H1 (cell line): ENCODE results near the gene GPX7. TPM values are rescaled to one million over a fixed set of nuclear protein-coding genes. Genes with fewer than 3 reads are reported as not detected.

Experiments used
- CTCF ChIA-PET: fragments of 300-600 bp; sonication (Branson Sonifier 250); formaldehyde crosslinking; loops from one replicate; lab custom pipeline; 2021; ENCODE audit not compliant: partially characterized antibody; lab: Charles Lee
- POLR2A ChIA-PET: fragments of 300-600 bp; sonication (Branson Sonifier 250); formaldehyde crosslinking; loops from one replicate; lab custom pipeline; 2021; ENCODE audit warnings: inconsistent platforms; ENCODE audit not compliant: partially characterized antibody; lab: Charles Lee
- DNase-seq, 2 experiments: peaks; one replicate each; pipeline versions ENCODE4 v3.0.0 to v3.0.0-alpha.2; 2010 to 2022; ENCODE audit warnings: low spot score in 2 of 2, low read depth in 1 of 2, mixed read lengths in 1 of 2
- FAIRE-seq: peaks from 2 replicates; lab custom pipeline; 2011; peaks lifted over from hg19 to GRCh38; lab: Jason Lieb, UNC
- H2AFZ ChIP-seq: 2 replicates; pipeline ENCODE4 v1.8.1; 2012; ENCODE audit warnings: low read length, inconsistent platforms
- H2AK5ac ChIP-seq: 2 replicates; pipeline ENCODE4 v1.6.1; 2013; ENCODE audit warnings: low read depth, low read length
- H2BK120ac ChIP-seq: replicated peaks from 2 replicates; pipeline ENCODE3; 2013; ENCODE audit warnings: low read depth, low read length, inconsistent platforms
- H2BK12ac ChIP-seq: 2 replicates; pipeline ENCODE4 v1.6.1; 2013; ENCODE audit warnings: low read depth, low read length
- H2BK15ac ChIP-seq: 2 replicates; pipeline ENCODE4 v1.6.1; 2013; ENCODE audit warnings: low read length
- H2BK20ac ChIP-seq: 2 replicates; pipeline ENCODE4 v1.6.1; 2013; ENCODE audit warnings: low read length
- H2BK5ac ChIP-seq: 2 replicates; pipeline ENCODE4 v1.6.1; 2013; ENCODE audit warnings: low read depth, low read length
- H3K14ac ChIP-seq: 2 replicates; pipeline ENCODE4 v1.6.1; 2013; ENCODE audit warnings: inconsistent platforms; ENCODE audit not compliant: insufficient read length
- H3K18ac ChIP-seq: 2 replicates; pipeline ENCODE4 v1.6.1; 2013; ENCODE audit warnings: low read length; ENCODE audit errors: extremely low read depth
- H3K23ac ChIP-seq: 2 replicates; pipeline ENCODE4 v1.6.1; 2013; ENCODE audit warnings: inconsistent platforms; ENCODE audit not compliant: insufficient read length
- H3K23me2 ChIP-seq: 2 replicates; pipeline ENCODE4 v1.6.1; 2013; ENCODE audit warnings: low read depth, low read length
- H3K27ac ChIP-seq: 2 replicates; pipeline ENCODE4 v1.6.1; 2011; ENCODE audit warnings: low read depth, low read length, inconsistent platforms
- H3K27me3 ChIP-seq, 4 experiments: replicated peaks in 1 of 4; 1 replicate in 1 of 4; 2 replicates in 3 of 4; pipeline versions ENCODE4 v1.6.1 to v1.8.1; 2011 to 2013; ENCODE audit warnings: low read length in 3 of 4, mild to moderate bottlenecking in 3 of 4, inconsistent platforms in 2 of 4, mixed read lengths in 2 of 4, moderate library complexity in 1 of 4; ENCODE audit not compliant: control insufficient read depth in 3 of 4, insufficient read depth in 3 of 4; ENCODE audit errors: extremely low read depth in 1 of 4
- H3K36me3 ChIP-seq, 4 experiments: 2 replicates each; pipeline versions ENCODE4 v1.6.1 to v1.8.1; 2011 to 2013; ENCODE audit warnings: mild to moderate bottlenecking in 4 of 4, low read length in 3 of 4, moderate library complexity in 2 of 4, control low read depth in 1 of 4, inconsistent platforms in 1 of 4; ENCODE audit not compliant: insufficient read depth in 4 of 4, control insufficient read depth in 2 of 4
- H3K4ac ChIP-seq: replicated peaks from 2 replicates; pipeline ENCODE3; 2013; ENCODE audit warnings: low read length, low read depth, mixed read lengths, inconsistent platforms; ENCODE audit not compliant: insufficient read length
- H3K4me1 ChIP-seq, 4 experiments: replicated peaks in 1 of 4; 1 replicate in 1 of 4; 2 replicates in 3 of 4; pipeline versions ENCODE4 v1.6.1 to v1.8.1; 2011 to 2013; ENCODE audit warnings: low read length in 3 of 4, inconsistent platforms in 2 of 4, mixed read lengths in 1 of 4; ENCODE audit not compliant: insufficient read depth in 4 of 4, control insufficient read depth in 3 of 4
- H3K4me2 ChIP-seq, 2 experiments: 2 replicates each; pipeline versions ENCODE4 v1.6.1 to v1.8.1; 2011 to 2013; ENCODE audit warnings: low read depth in 2 of 2, low read length in 2 of 2, control low read depth in 1 of 2, inconsistent platforms in 1 of 2, mild to moderate bottlenecking in 1 of 2; ENCODE audit not compliant: insufficient read depth in 1 of 2
- H3K4me3 ChIP-seq, 4 experiments: fragments of 200-600, 300-600 bp in 1 of 4; sonication (generic), shearing (Covaris generic), sonication (Bioruptor Twin) in 1 of 4; 2 replicates each; pipeline versions ENCODE4 v1.5.1 to v1.8.1; 2011 to 2016; ENCODE audit warnings: low read length in 4 of 4, low read depth in 3 of 4, control low read depth in 2 of 4, inconsistent platforms in 2 of 4, mild to moderate bottlenecking in 2 of 4, mixed read lengths in 1 of 4, moderate library complexity in 1 of 4; ENCODE audit not compliant: insufficient read depth in 2 of 4; ENCODE audit errors: extremely low read depth in 1 of 4
- H3K56ac ChIP-seq: replicated peaks from 2 replicates; pipeline ENCODE3; 2013; ENCODE audit warnings: low read depth, mild to moderate bottlenecking, mixed read lengths, low read length, inconsistent platforms; ENCODE audit not compliant: insufficient read length
- H3K79me1 ChIP-seq: 2 replicates; pipeline ENCODE4 v1.6.1; 2013; ENCODE audit warnings: low read depth, low read length, control low read depth
- H3K79me2 ChIP-seq, 2 experiments: 2 replicates each; pipeline versions ENCODE4 v1.6.1 to v1.8.1; 2012 to 2013; ENCODE audit warnings: low read length in 2 of 2, mild to moderate bottlenecking in 2 of 2, inconsistent platforms in 1 of 2; ENCODE audit not compliant: insufficient read depth in 2 of 2, control insufficient read depth in 1 of 2
- H3K9ac ChIP-seq, 4 experiments: replicated peaks in 1 of 4; 1 replicate in 1 of 4; 2 replicates in 3 of 4; pipeline versions ENCODE4 v1.6.1 to v1.8.1; 2011 to 2013; ENCODE audit warnings: low read depth in 3 of 4, low read length in 3 of 4, control low read depth in 2 of 4, mild to moderate bottlenecking in 2 of 4, moderate library complexity in 2 of 4, inconsistent platforms in 1 of 4; ENCODE audit errors: extremely low read depth in 1 of 4
- H3K9me3 ChIP-seq, 2 experiments: 2 replicates each; pipeline versions ENCODE4 v1.6.1 to v1.8.1; 2012 to 2013; ENCODE audit warnings: mild to moderate bottlenecking in 2 of 2, moderate library complexity in 2 of 2, control low read depth in 1 of 2, inconsistent platforms in 1 of 2, low read depth in 1 of 2, low read length in 1 of 2, mixed read lengths in 1 of 2; ENCODE audit not compliant: insufficient read depth in 2 of 2
- H4K20me1 ChIP-seq, 2 experiments: replicated peaks in 1 of 2; 2 replicates each; pipeline versions ENCODE3 to v1.8.1; 2011 to 2013; ENCODE audit warnings: inconsistent platforms in 2 of 2, low read length in 2 of 2, mild to moderate bottlenecking in 1 of 2; ENCODE audit not compliant: insufficient read depth in 2 of 2, control insufficient read depth in 1 of 2
- H4K5ac ChIP-seq: 2 replicates; pipeline ENCODE4 v1.6.1; 2013; ENCODE audit warnings: low read length, low read depth, mixed read lengths, inconsistent platforms; ENCODE audit not compliant: insufficient read length
- H4K8ac ChIP-seq: 2 replicates; pipeline ENCODE4 v1.8.0; 2013; ENCODE audit warnings: mild to moderate bottlenecking, moderate library complexity, low read length, inconsistent platforms; ENCODE audit not compliant: insufficient read depth; ENCODE audit errors: extremely low read depth
- H4K91ac ChIP-seq: replicated peaks from 2 replicates; pipeline ENCODE3; 2013; ENCODE audit warnings: low read length, mixed read lengths, inconsistent platforms; ENCODE audit not compliant: insufficient read length
- EGR1 ChIP-seq: IDR thresholded peaks from 2 replicates; pipeline ENCODE4 v1.6.1; 2011; ENCODE audit warnings: low read depth, low read length, borderline replicate concordance
- WGBS, 2 experiments: shearing (Covaris generic) in 1 of 2; methylation state at CpG; one replicate each; pipeline versions ENCODE4 v1.1.6 to v1.1.7; 2013 to 2015; ENCODE audit warnings: low lambda C conversion rate in 2 of 2, mixed read lengths in 2 of 2, inconsistent platforms in 1 of 2, low coverage in 1 of 2, missing lambda C conversion rate in 1 of 2; ENCODE audit not compliant: insufficient replicate concordance in 2 of 2, insufficient coverage in 1 of 2, insufficient read length in 1 of 2; ENCODE audit errors: extremely low coverage in 1 of 2, missing lambda C conversion rate in 1 of 2; 5-methylcytosine and 5-hydroxymethylcytosine counted together
- polyA plus RNA-seq, 7 experiments: library from polyadenylated mRNA; depleted of rRNA in 3 of 7; stranded (reverse) in 5 of 7; unstranded in 2 of 7; fragments of >200 nt in 5 of 7; fragments of 200-250 nt in 2 of 7; gene quantifications; 1 replicate in 5 of 7; 2 replicates in 1 of 7; 4 replicates in 1 of 7; pipeline versions ENCODE4 v1.2.1 to v1.2.3, GENCODE V29; 2011 to 2013; ENCODE audit warnings: missing spikeins in 2 of 7, mixed read lengths in 2 of 7
- total RNA-seq: library from RNA; stranded (reverse); fragmentation: NEBNext Ultra II Directional; extraction: Animal tissue kit (Norgen Biotek cat#: 25700); gene quantifications from 2 replicates; pipeline ENCODE4 v1.2.1, GENCODE V29; 2021

GPX7 gene
- total and polyA plus RNA-seq, 2 of the 8 experiments (the other 6 are each of a cell fraction or from before 2014, with no cell fraction given), result 13.0 to 37.5 TPM

DNA sequence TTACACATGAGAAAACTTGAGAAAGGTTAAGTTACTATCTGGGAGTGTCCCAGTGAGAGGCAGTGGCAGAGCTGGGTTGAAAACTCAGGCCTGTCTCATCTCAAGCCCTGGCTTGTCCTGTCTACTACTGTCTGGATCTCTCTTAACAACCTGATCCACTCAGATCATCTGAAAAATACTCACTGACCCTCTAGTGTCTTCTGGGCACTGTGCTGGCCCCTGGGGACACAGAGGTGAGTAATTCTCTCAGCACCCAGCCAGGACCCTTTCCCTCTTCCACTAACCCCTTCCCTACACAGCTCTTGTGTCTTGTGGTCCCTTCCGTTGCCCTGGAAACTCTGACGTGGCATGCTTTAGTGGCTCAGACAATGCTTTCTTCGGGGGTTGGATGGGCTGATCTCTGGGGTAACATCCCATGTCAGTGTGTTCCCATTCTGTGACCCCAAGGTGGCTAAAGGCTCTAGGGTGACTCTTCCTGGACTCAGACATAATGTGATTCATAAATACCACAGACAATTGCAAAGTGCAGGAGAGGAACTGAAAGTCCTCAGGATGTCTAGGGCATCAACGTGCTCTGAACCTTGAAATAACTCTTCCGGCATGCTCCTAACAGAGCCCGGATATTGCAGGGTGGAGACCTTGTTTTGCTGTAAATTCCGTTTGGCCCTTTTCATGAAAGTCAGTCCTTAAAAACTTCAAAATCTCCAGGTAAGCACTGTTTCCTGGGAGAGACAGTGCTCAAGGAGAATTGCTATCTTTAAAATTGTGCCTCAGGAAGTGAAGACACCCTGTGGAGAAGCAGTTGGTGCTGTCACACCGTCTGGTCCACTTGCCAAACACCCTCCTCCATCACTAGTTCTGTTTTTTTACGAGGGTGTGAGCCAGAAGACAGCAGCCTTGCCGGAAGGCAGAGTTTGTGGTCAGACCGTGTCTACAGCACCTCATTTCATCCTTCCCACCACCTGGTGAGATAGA is 34.8 kb downstream of the GPX7 start:
- H3K27me3 ChIP-seq, result peaks cover 20 to 30% (median 29%) of the 10 kb centered on the region in 4 experiments
- H2AK5ac ChIP-seq, result no peak overlapping the region
- no peaks in the 10 kb centered on the region for H4K20me1 ChIP-seq
- no peak overlapping the region for H2BK20ac ChIP-seq
- H3K23me2 ChIP-seq, result peaks cover 7% of the 10 kb centered on the region; the same call in 1 of the 2 replicates
- no peak overlapping the region for H3K27ac ChIP-seq
- no peaks in the 10 kb centered on the region for H3K79me2 ChIP-seq
- H4K5ac ChIP-seq, result no peak overlapping the region
- H2BK120ac ChIP-seq, result no peak overlapping the region
- H3K4me2 ChIP-seq, result no peak overlapping the region
- H3K79me1 ChIP-seq, result no peaks in the 10 kb centered on the region
- ChIA-PET CTCF (interaction anchor here (1.3 to 1.5 kb wide), 2 partner anchors 12 to 13 kb away, joined by 3 read pairs; no protein-coding TSS in a partner anchor), POLR2A (no interaction called here)
- no peak overlapping the region for H2BK12ac ChIP-seq
- H3K9ac ChIP-seq, result no peak overlapping the region
- H3K4me3 ChIP-seq, result no peak overlapping the region
- no peaks in the 10 kb centered on the region for H3K9me3 ChIP-seq
- H3K36me3 ChIP-seq, result no peaks in the 10 kb centered on the region
- H3K18ac ChIP-seq, result no peak overlapping the region
- no peak overlapping the region for H3K4ac ChIP-seq
- 81% methylated on average over 11 of the region's 11 CpGs; no CpG with 5 or more reads in 1 of the 2 experiments for WGBS, 2 experiments
- no peak overlapping the region for H2AFZ ChIP-seq
- no peak overlapping the region for H4K91ac ChIP-seq
- no peak for FAIRE-seq
- H2BK15ac ChIP-seq, result no peak overlapping the region
- no peak overlapping the region for H2BK5ac ChIP-seq
- no peak overlapping the region for H4K8ac ChIP-seq
- peaks cover 2 to 10% (median 4%) of the 10 kb centered on the region in 4 experiments; a peak in 6 of 7 replicates for H3K4me1 ChIP-seq
- TF ChIP-seq EGR1, result no peak
- H3K23ac ChIP-seq, result no peak overlapping the region
- no peak for DNase-seq
- no peak overlapping the region for H3K14ac ChIP-seq
- H3K56ac ChIP-seq, result no peak overlapping the region
